Measurements from ENCODE around the gene NAPG. TPM values are rescaled to one million over a fixed set of nuclear protein-coding genes. Genes with fewer than 3 reads are reported as not detected.

The NAPG gene
- total RNA-seq = 26.0 TPM

GRCh38 chr18:10525697-10526560, at the start of gene NAPG:
Gene NAPG (plus strand): TSS chr18:10526027. CDS start chr18:10526103, 76 bp downstream.
- Histone ChIP-seq H3K9me3 (no peaks in the 10 kb centered on the region), H3K4me3 (peak within 1 kb of the TSS; percentile 68 to 80), H3K27ac (peak within 1 kb of the TSS; percentile 82), H3K4me1 (peaks cover 43% of the 10 kb centered on the region), H3K27me3 (no peaks in the 10 kb centered on the region), H3K36me3 (no peaks in the 10 kb centered on the region)
- DNase-seq (ENCODE audit: extremely low spot score in 2 of 2) = no peak
- TF ChIP-seq POLR2A (IDR thresholded peaks at IDR 0.05) (no peak), POLR2AphosphoS5 (IDR thresholded peaks at IDR 0.05; ENCODE audit: insufficient read depth in 1 of 2, low read depth in 1 of 2) (peak; percentile 93 to 95), CTCF (IDR thresholded peaks at IDR 0.05) (peak in 1 of 3 experiments; percentile 17)
- intact Hi-C loops (cut with DNase I) = no loop called here

GRCh38 chr18:10476338-10476791, 49.5 kb upstream of the NAPG start:
- DNase-seq (ENCODE audit: extremely low spot score in 2 of 2) = no peak
- Histone ChIP-seq H3K9me3 (no peaks in the 10 kb centered on the region), H3K27ac (peak overlapping the region; percentile 58), H3K4me3 (no peak overlapping the region), H3K4me1 (peaks cover 27% of the 10 kb centered on the region), H3K27me3 (no peaks in the 10 kb centered on the region), H3K36me3 (peaks cover 4 to 11% of the 10 kb centered on the region in 2 donors)
- intact Hi-C loops (cut with DNase I) = no loop called here
- no peak for TF ChIP-seq CTCF (IDR thresholded peaks at IDR 0.05)
- TF ChIP-seq POLR2AphosphoS5 (IDR thresholded peaks at IDR 0.05; ENCODE audit: insufficient read depth in 1 of 2, low read depth in 1 of 2) = peak in 1 of 2 donors; percentile 21

- TF ChIP-seq CTCF (IDR thresholded peaks at IDR 0.05) (no peak), POLR2AphosphoS5 (IDR thresholded peaks at IDR 0.05; ENCODE audit: insufficient read depth in 1 of 2, low read depth in 1 of 2) (no peak), POLR2A (IDR thresholded peaks at IDR 0.05) (no peak)
- Histone ChIP-seq H3K27me3 (no peaks in the 10 kb centered on the region), H3K9me3 (no peaks in the 10 kb centered on the region), H3K27ac (peak overlapping the region; percentile 58), H3K4me3 (no peak overlapping the region), H3K36me3 (peaks cover 2 to 4% of the 10 kb centered on the region in 2 donors), H3K4me1 (peaks cover 29% of the 10 kb centered on the region)
- no peak for DNase-seq (ENCODE audit: extremely low spot score in 2 of 2)
- intact Hi-C loops (cut with DNase I) = no loop called here
Observed at GRCh38 chr18:10477121-10477862, 48.5 kb upstream of the NAPG start.

- TF ChIP-seq CTCF (IDR thresholded peaks at IDR 0.05) (no peak), POLR2A (IDR thresholded peaks at IDR 0.05) (no peak), POLR2AphosphoS5 (IDR thresholded peaks at IDR 0.05; ENCODE audit: insufficient read depth in 1 of 2, low read depth in 1 of 2) (no peak)
- Histone ChIP-seq H3K9me3 (no peaks in the 10 kb centered on the region), H3K27ac (no peak overlapping the region), H3K27me3 (no peaks in the 10 kb centered on the region), H3K4me1 (peaks cover 33% of the 10 kb centered on the region), H3K4me3 (no peak overlapping the region), H3K36me3 (peaks cover 0 to 4% of the 10 kb centered on the region in 2 donors)
- intact Hi-C loops (cut with DNase I) = no loop called here
- DNase-seq (ENCODE audit: extremely low spot score in 2 of 2) = no peak
Observed at GRCh38 chr18:10477863-10478260, 48.0 kb upstream of the NAPG start.
